OCI-LY3 (cell line): ENCODE results near the gene ZBTB48.

Experiments used
- CTCF ChIP-seq: fragments of 200-600, 300-600 bp; sonication (generic); IDR thresholded peaks from 2 replicates; pipeline ENCODE4 v1.5.1; 2014; ENCODE audit warnings: antibody characterized with exemption, low read length, low read depth
- EZH2phosphoT487 ChIP-seq: fragments of 200-600 bp; shearing (Covaris generic); IDR thresholded peaks from 2 replicates; pipeline ENCODE4 v1.6.1; 2018; ENCODE audit warnings: antibody characterized with exemption, mixed run types, low read depth

GRCh38 chr1:6569033-6569432 lies 10.8 kb upstream of the ZBTB48 start:
- TF ChIP-seq CTCF: no peak
- no peak for TF ChIP-seq EZH2phosphoT487
